Lower leg skin (tissue), 4 donors: ENCODE measurements around the gene ENOX1. TPM values are rescaled to one million over a fixed set of nuclear protein-coding genes. Genes with fewer than 3 reads are reported as not detected.

Source experiments
- DNase-seq, 2 donors: peaks; one replicate each; pipeline ENCODE4 v3.0.0-alpha.2; 2019; ENCODE audit warnings: low spot score in 2 of 2
- H3K4me3 ChIP-seq: fragments of 200-600 bp; sonication (generic); 2 replicates; pipeline ENCODE4 v1.5.1; 2017; ENCODE audit warnings: mild to moderate bottlenecking, low read depth; ENCODE audit not compliant: poor library complexity, severe bottlenecking
- POLR2A ChIP-seq, 2 donors: fragments of 450-650 bp; IDR thresholded peaks; one replicate each; pipeline ENCODE4 v1.6.1; 2016 to 2017; ENCODE audit warnings: antibody characterized with exemption in 2 of 2, mild to moderate bottlenecking in 1 of 2, moderate library complexity in 1 of 2
- WGBS, 2 donors: methylation state at CpG; one replicate each; pipeline ENCODE4 v1.1.5; 2018; 5-methylcytosine and 5-hydroxymethylcytosine counted together
- intact Hi-C: fragments of 100-400 bp; cut with DNase I; formaldehyde crosslinking; loops from one replicate; pipeline ENCODE4 v1.15.0; 2023; ENCODE audit warnings: low total_unique reads
- total RNA-seq, 4 donors: library from RNA; depleted of rRNA; stranded (reverse); fragments of >200 nt; gene quantifications; one replicate each; pipeline ENCODE4 v1.1.0, GENCODE V29; 2016
- TF ChIP-seq, protein P1 (sequence below), 3 donors: fragments of 450-650 bp; IDR thresholded peaks; one replicate each; pipeline ENCODE4 v1.5.1; 2016; ENCODE audit warnings: antibody characterized with exemption in 3 of 3, mild to moderate bottlenecking in 3 of 3, moderate library complexity in 2 of 3

The ENOX1 gene
- total RNA-seq, 4 donors from 2014 or later, result 0.11 to 0.52 (median 0.30) TPM

DNA sequence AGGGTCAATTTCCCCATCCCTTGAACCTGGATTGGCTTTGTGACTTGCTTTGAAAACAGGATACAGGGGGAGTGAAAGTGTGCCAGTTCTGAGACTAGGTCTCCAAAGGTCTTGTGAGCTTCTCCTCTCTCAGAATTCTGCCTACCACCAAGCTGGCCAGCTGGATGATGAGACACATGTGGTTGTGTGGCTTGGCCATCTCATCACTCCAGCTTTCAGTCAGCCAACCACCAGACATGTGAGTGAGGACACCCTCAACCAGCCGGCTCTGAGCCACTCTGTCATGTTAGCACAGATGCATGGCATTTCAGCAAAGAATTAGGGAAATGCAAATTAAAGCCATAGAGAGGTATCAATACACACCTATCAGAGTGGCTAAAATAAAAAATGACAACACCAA is 29.5 kb downstream of the ENOX1 start:
- intact Hi-C loops, result no loop called here
- TF ChIP-seq POLR2A (IDR thresholded peaks at IDR 0.05), result no peak
- TF ChIP-seq, protein P1, sequence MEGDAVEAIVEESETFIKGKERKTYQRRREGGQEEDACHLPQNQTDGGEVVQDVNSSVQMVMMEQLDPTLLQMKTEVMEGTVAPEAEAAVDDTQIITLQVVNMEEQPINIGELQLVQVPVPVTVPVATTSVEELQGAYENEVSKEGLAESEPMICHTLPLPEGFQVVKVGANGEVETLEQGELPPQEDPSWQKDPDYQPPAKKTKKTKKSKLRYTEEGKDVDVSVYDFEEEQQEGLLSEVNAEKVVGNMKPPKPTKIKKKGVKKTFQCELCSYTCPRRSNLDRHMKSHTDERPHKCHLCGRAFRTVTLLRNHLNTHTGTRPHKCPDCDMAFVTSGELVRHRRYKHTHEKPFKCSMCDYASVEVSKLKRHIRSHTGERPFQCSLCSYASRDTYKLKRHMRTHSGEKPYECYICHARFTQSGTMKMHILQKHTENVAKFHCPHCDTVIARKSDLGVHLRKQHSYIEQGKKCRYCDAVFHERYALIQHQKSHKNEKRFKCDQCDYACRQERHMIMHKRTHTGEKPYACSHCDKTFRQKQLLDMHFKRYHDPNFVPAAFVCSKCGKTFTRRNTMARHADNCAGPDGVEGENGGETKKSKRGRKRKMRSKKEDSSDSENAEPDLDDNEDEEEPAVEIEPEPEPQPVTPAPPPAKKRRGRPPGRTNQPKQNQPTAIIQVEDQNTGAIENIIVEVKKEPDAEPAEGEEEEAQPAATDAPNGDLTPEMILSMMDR (IDR thresholded peaks at IDR 0.05), result no peak
- no peak for DNase-seq
- 74 to 81% methylated on average over 1 of the region's 1 CpG for WGBS, 2 donors
- H3K4me3 ChIP-seq, result no peak overlapping the region

GRCh38 chr13:43755844-43756243 is 30.9 kb downstream of the ENOX1 start:
- DNase-seq, result no peak
- intact Hi-C loops, result no loop called here
- no peak for TF ChIP-seq POLR2A (IDR thresholded peaks at IDR 0.05)
- TF ChIP-seq, protein P1 (IDR thresholded peaks at IDR 0.05), result no peak
- 86 to 96% methylated on average over 1 of the region's 1 CpG for WGBS, 2 donors
- no peak overlapping the region for H3K4me3 ChIP-seq

DNA sequence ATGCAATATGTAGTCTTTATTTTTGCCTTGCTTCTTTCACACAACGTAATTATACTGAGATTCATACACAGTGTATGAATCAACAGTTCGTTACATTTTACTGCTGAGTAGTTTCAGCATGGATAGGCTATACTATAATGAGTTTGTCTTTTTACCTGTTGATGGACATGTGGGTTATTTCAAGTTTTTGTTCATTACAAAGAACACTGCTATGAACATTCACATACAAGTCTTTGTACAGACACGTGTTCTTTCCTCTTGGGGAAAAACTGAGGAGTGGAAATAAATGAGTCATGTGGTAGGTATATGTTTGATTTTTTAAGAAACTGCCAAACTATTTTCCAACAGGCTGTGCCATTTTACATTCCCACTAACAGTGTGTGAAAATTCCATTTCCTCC is 35.1 kb downstream of the ENOX1 start:
- intact Hi-C loops, result no loop called here
- no peak for DNase-seq
- TF ChIP-seq, protein P1 (IDR thresholded peaks at IDR 0.05), result no peak
- TF ChIP-seq POLR2A (IDR thresholded peaks at IDR 0.05), result no peak
- WGBS, 2 donors, result 64 to 70% methylated on average over 3 of the region's 3 CpGs
- no peak overlapping the region for H3K4me3 ChIP-seq

DNA sequence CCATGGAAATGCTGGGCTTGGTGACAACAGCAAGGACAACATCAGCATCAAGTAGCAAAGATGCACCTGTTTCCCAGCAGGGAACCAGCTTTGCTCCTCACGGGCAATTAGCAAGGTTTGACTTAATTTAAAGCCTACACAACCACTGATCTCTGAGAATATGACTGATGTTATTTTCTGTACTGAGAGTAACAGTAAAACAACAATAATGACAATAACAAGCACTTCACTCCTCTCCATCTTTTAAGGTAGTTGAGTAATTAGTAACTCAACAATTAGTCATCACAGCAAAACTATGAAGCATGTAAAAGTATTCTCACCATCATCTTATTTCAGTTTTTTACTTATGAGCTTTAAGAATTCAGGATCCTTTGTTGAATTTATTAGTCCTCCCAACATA is 37.3 kb downstream of the ENOX1 start:
- no peak for TF ChIP-seq POLR2A (IDR thresholded peaks at IDR 0.05)
- TF ChIP-seq, protein P1 (IDR thresholded peaks at IDR 0.05), result no peak
- intact Hi-C loops, result no loop called here
- 74 to 83% methylated on average over 1 of the region's 1 CpG for WGBS, 2 donors
- H3K4me3 ChIP-seq, result no peak overlapping the region
- no peak for DNase-seq

- WGBS, 2 donors, result 75 to 80% methylated on average over 5 of the region's 5 CpGs
- intact Hi-C loops, result no loop called here
- TF ChIP-seq, protein P1 (IDR thresholded peaks at IDR 0.05), result no peak
- TF ChIP-seq POLR2A (IDR thresholded peaks at IDR 0.05), result no peak
- H3K4me3 ChIP-seq, result no peak overlapping the region
- DNase-seq, result no peak
Measured at GRCh38 chr13:43744261-43745031, 42.3 kb downstream of the ENOX1 start.

DNA sequence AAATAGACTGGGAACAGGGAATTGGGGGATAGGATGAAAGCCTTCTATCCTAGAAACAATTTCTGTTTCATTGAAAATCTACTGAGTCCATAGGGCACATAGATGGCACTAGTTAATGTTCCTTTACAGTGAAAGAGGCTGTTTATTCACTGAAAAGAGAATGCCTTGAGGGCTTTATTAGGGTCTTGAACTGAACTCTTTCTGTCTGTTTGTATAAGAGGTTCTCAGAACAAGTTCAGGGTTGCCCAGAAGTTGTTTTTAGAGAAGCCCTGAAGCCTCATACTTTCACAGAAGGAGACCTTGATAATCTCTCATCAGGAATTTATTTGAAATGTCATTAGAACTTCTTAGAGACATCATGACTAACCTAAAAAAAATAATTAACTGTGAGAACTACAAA is 43.9 kb downstream of the ENOX1 start:
- no peak overlapping the region for H3K4me3 ChIP-seq
- intact Hi-C loops, result no loop called here
- DNase-seq, result no peak
- no peak for TF ChIP-seq POLR2A (IDR thresholded peaks at IDR 0.05)
- TF ChIP-seq, protein P1 (IDR thresholded peaks at IDR 0.05), result no peak
